MM.1S (cell line): ENCODE data around the gene KIDINS220.

Experiments
- CTCF ChIP-seq: fragments of 300-600 bp; sonication (generic); IDR thresholded peaks from 2 replicates; pipeline ENCODE4 v1.5.1; 2016; ENCODE audit warnings: antibody characterized with exemption, low read length, mixed read lengths
- EZH2 ChIP-seq: fragments of 300-600 bp; sonication (generic); optimal IDR thresholded peaks from 2 replicates; pipeline ENCODE3; 2017; ENCODE audit warnings: low read depth, mild to moderate bottlenecking, antibody characterized with exemption, low read length, mixed read lengths
- EZH2phosphoT487 ChIP-seq: fragments of 300-600 bp; sonication (generic); IDR thresholded peaks from 2 replicates; pipeline ENCODE4 v1.6.1; 2018; ENCODE audit warnings: antibody characterized with exemption, low read length

GRCh38 chr2:8870441-8870840 is 33.0 kb upstream of the KIDINS220 start:
- TF ChIP-seq CTCF (no peak), EZH2 (no peak), EZH2phosphoT487 (no peak)
